OCI-LY1 (cell line): Measurements from ENCODE around the gene RECQL5.

Source experiments
- CTCF ChIP-seq: fragments of 200-600 bp; sonication (generic), shearing (Covaris generic); IDR thresholded peaks from 2 replicates; pipeline ENCODE4 v1.5.1; 2017; ENCODE audit warnings: mild to moderate bottlenecking, antibody characterized with exemption, low read length, moderate library complexity, mixed read lengths
- EZH2 ChIP-seq: fragments of 200-600 bp; sonication (generic), shearing (Covaris generic); IDR thresholded peaks from 2 replicates; pipeline ENCODE4 v1.8.0; 2017; ENCODE audit warnings: borderline replicate concordance, mixed run types, mild to moderate bottlenecking, antibody characterized with exemption, low read length, moderate library complexity, mixed read lengths

- TF ChIP-seq CTCF (no peak), EZH2 (no peak)
Observed at GRCh38 chr17:75692976-75693375, 26.0 kb upstream of the RECQL5 start.
